ENCODE results near the gene CDC123.
"Not testable (repeated sequence)": the region's sequence is repeated elsewhere in the genome, so short reads cannot be mapped to it uniquely, and the experiment has no call there.

The CDC123 gene

DNA sequence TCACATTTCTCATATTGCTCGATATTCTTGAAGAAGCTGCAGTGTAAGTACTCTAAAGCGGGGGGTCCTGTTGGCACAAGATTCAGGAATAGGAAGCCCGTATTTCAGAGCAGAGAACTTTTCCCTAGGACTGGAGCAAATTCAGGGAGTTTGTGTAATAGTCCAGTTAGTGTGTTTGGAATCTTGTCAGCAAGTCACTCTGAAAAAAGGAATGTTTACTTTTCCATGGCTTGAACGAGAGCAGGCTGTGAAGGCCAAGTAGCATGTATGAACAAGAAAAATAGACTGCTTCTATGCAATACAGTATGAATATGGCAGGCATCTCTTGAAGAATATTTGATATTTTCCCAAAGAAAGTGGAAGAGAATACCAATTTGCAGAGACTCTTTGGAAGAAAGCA lies 39.8 kb downstream of the CDC123 start:
- DNase-seq (ENCODE audit: low spot score), result no peak

DNA sequence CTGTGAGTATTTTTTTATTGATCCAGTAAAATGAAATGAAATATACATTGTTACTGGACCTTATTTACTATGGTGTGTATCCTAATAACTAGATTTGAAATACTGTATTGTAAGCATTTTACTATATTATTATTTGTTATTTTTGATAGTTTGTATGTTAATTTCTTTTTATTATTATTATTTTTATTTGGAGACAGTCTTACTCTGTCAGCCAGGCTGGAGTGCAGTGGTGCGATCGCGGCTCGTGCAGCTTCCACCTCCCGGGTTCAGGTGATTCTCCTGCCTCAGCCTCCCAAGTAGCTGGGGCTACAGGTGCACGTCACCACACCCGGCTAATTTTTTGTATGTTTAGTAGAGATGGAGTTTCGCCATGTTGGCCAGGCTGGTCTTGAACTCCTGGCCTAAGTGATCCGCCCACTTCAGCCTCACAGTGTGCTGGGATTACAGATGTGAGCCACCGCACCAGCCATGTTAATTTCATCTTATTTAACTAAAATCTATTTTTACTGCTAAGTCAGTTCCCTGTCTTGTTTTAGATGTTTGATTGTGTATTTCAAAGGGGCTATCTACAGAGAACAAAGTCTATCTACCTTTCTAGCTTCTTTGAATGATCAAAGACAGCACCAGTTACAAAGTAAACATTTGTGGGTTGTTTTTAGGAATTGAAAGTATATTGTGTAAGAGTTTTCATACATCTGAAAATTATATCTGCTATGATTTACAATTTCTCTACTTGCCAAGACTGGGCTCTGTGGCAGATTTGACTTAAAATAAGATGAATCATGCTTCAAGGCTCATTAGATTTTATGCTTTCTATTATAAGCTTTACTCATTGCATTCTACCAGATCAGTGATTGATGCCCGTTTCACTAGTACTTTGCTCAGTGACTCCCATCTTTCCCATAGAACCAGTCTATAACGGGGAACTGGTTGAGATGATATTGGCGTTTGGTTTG lies 41.6 kb downstream of the CDC123 start:
- DNase-seq (ENCODE audit: low spot score), result no peak

DNA sequence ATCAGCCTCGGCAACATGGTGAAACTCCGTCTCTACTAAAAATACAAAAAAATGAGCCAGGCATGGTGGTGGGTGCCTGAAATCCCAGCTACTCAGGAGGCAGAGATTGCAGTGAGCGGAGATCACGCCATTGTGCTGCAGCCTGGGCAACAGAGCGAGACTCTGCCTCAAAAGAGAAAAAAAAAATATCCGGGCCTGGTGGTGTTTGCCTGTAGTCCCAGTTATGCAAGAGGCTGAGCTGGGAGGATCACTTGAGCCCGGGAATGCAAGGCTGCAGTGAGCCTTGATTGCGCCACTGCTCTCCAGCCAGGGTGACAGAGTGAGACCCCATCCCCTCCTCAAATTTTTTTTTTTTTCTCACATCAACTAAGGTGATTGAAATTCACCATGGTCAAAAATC lies 42.8 kb downstream of the CDC123 start:
- DNase-seq (ENCODE audit: low spot score), result no peak

DNA sequence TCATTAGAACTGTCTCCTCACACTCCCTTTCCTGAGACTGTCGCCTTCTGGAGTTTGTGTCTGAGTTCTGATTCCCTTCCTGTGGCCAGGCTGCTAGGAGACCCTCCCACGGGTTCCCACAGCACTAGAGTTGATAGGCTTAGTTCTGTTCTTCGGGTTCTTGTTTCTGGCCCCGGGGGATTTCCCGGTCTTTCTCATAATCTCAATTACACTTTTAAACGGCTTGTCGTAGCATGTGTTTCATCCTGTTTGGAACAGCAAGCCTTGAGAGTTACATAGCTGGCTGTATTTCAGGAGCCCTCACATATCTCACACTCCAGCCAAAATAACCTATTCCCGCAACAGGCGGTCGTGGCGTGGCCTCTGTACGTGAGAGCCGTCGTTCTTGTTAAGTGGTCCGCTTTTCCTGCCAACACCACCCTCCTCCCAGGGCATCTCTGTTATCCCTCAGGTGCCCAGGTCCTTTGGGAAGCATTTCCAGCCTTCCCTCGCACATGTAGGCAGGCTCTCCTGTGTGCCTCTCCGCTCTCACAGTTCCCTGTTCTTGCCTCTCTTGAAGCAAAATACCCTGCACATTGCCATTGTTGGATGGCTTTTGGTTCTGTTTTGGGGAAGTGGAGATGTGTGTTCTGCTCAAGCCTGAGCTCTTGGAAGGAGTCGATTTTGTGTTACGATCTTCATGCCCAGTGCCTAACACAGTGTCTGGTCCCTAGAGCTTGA lies 46.0 kb downstream of the CDC123 start:
- no peak for DNase-seq (ENCODE audit: low spot score)

DNA sequence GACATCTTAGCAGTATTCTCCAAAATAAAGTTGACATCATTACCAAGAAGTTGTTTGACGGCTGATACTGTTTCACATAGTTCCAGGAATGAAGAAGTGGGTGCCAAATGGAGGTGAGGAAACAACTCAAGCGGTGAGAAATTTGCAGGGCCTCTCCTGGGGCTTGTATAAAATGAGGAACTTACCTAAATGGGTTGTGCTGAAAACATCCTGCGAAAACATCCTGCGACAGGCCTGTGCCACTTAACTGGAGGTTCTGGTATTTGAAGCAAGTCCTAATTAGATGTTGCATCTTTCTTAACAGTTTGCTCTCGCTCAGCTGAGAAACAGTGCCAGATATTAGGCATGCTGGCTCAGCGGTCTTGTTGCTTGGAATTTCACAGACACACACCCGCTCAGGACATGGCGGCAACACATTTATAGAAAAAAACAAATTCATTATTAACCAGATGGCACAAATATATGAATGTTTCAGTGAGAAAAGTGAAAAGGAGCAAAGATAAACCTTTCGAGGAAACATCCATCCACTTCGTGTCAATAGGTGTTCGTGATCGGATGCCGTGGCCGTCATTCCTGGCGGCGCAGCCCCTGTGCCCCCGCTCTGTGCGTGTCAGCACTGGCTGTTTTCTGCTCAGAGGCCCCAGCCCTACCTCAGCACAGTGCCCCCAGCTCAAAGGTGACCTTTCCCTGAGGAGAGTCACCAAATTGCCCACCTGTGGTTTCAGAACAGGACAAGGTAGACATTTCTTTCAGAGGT lies 48.1 kb downstream of the CDC123 start:
- DNase-seq (ENCODE audit: low spot score), result peak; percentile 56

DNA sequence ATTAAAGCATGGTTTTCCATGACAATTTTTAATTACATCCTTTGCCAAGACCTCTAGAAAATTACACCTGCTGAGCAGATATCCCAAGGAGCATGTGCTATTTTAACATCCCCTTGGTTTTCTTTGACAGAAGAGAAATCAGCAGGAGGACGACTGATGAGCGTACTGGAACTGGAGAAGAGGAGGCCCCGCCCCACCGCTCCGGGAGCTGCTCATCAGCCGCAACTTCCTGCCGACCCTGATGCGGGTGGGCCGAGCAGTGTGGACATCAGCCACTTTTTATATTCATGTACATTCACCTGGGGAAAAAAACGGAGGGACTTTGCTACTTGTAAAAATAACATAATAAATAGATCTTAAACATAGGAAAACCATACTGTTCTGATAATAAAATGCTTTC lies 54.2 kb downstream of the CDC123 start:
- no peak for DNase-seq (ENCODE audit: low spot score)

DNA sequence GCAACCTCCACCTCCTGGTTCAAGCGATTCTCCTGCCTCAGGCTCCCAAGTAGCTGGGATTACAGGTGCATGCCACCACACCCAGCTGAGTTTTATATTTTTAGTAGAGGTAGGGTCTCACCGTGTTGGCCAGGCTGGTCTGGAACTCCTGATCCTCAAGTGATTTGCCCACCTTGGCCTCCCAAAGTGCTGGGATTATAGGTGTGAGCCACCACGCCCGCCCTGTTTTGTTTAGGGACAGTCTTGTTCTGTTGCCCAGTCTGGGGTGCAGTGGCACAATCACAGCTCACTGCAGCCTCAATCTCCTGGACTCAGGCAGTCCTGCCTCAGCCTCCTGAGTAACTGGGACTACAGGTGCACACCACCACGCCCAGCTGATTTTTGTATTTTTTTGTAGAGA lies 54.7 kb downstream of the CDC123 start:
- not testable (repeated sequence) for DNase-seq (ENCODE audit: low spot score)

DNA sequence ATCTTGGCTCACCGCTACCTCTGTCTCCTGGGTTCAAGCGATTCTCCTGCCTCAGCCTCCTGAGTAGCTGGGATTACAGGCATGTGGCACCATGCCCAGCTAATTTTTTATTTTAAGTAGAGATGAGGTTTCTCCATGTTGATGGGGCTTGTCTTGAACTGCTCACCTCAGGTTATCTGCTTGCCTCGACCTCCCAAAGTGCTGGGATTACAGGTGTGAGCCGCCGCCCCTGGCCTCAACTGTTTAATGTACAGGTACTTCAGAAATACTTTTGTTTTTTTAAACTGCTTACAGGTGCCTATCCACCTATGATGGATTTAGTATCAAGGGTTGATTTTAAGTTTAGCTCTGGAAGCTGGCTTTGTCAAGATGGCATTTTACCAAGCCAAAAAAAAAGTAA lies 55.6 kb downstream of the CDC123 start:
- no peak for DNase-seq (ENCODE audit: low spot score)

DNA sequence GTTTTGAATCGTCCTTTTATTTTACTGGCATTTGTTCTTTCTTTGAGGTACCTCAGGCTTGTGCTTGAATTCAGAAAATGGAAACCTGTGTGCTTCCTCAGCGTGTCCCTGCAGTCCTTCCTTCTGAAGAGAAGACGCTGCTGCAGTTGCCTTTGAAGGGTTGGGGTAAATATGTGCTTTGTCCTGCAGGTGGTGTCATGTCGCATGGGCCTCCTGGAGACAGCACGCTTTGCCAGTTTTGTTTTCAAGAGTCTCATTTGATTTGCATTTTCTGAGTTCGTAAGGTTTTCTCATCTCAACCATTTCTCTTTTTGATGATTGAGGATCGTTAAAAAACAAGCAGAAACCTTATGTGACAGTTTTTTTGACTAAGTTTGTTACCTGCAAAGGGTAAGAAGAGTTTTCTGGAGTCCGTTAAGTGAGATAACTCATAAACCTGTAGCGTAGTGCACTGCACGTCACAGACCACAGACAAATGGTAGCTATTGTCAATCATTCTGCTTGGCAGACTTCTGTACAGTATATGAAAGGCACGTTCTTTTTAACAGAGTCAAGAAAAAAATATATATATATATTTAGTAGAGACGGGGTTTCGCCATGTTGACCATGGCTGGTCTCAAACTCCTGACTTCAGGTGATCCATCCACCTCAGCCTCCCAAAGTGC lies 57.0 kb downstream of the CDC123 start:
- DNase-seq (ENCODE audit: low spot score), result no peak

DNA sequence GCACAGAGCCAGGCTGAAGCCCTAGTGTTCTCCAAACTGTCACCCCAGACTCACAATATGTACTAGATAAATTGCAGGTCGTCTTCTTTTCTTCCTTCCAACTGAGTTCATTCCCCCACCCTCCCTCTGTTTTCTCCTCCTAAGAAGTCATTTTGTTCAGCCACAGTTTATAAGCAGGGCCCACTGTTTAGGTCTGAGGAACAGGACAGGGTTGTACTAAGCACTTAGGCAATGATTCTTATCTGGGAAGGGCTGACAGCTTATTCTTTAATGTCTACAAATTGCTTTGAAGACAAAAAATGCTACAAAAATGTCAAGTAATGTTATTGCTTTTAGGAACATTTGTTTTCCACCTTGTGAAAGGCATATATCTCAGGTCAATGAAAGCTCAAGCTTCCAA lies 59.1 kb downstream of the CDC123 start:
- no peak for DNase-seq (ENCODE audit: low spot score)

DNA sequence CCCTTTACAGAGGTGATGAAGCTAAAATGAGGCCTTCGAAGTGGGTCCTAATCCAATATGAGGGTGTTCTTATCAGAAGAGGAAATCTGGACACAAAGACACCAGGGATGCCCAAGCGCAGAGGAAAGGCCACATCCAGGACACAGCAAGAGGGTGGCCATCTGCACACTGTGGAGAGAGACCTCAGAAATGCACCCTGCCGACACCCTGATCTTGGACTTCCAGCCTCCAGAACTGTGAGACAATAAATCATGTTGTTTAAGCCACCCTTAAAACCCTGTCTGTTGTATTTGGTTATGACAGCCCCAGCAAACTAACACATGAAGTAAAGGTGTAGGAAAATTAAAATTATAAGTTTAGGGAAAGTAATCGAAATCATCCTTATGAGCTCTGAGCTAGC lies 64.0 kb downstream of the CDC123 start:
- DNase-seq (ENCODE audit: low spot score), result no peak

DNA sequence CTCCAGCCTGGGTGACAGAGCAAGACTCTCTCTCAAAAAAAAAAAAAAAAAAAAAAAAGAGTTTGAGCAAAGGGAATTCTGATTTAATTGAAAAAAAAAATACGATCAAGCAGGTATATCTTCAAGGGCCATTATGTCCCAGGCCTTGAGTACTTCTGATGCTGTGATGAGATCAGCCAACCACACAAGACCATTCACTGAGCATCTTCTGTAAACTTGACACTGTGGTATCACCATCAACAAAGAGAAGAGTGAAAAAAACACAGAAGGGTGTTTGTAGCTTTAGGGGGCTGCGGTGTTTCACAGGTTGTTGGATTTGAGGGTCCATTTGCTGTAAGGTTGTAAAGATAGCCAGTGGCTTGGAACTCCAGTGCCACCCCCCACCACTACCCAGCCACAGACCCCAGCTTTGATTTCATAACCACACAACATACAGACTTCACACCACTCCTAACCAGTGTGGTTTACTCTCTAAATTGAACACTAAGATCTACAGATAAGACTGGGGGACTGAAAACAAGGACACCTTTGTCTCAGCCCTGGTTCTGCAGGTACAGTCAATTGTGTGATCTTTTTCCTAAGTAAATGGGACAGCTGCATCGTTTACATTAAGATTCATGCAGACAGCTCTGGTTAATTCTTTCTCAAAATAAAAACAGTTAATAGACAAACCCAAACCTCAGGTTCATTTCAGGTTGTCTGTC lies 66.4 kb downstream of the CDC123 start:
- no peak for DNase-seq (ENCODE audit: low spot score)

DNA sequence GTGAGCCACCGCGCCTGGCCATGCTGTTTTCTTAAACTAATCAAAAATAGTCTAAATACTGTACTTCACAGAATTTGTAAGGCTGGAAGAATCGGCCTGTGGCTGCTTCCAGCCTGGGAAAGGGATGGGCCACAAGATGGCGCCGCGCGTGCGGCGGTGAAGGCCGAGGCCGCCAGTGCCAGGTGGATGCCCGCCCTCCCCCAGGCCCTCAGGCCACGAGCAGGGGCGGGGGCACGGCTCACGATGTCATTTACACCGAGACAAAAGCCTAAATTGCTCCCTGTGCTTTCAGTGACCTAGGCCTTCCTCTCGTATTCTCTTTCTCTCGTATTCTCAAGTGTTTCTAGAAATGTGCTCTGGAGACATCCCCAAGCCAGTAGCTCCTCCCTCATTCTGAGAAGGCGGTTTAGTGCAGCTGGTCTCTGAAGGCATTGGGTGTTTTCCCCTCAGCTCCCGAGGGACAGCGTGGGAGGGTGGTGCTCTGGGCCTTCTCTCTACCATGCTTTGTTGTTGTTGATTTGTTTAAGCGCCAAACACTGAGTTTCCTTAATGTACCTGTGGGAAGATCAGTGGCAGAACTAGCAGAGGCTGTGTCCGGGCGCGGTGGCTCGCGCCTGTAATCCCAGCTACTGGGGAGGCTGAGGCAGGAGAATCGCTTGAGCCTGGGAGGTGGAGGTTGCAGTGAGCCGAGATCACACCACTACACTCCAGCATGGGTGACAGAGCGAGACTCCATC lies 68.4 kb downstream of the CDC123 start:
- peak; percentile 83 for DNase-seq (ENCODE audit: low spot score)

DNA sequence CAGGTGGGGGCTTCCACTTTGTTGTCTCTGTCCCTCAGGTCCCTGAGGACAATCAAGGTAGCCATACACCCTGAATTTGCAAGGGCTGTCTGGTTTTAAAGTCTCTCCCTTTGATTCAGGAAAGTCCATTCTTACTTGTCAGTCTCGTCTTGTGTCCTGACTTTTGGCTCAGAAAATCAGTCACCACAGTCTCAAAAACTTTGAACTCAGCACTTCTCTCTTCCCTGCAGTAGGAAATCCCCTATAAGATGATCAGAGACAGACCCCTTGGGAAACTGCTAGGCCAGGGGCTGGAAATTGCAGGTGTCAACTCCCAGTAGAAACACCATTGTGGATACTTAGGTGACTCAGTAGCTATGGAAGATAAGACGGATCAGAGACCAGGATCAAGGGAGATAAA lies 73.1 kb downstream of the CDC123 start:
- DNase-seq (ENCODE audit: low spot score), result no peak

DNA sequence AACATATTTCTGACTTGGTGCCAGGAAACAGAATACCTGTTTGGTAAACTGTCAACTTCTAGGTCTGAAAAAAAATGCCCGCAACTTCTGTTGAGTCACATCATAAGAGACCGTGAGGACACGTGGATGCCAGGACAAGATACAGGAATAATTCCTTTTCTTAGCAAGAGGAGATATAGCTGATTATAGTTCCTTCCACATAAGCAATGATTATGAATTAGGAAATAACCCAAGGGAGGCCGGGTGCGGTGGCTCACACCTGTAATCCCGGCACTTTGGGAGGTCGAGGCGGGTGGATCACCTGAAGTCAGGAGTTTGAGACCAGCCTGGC lies 75.2 kb downstream of the CDC123 start:
- DNase-seq (ENCODE audit: low spot score), result no peak

DNA sequence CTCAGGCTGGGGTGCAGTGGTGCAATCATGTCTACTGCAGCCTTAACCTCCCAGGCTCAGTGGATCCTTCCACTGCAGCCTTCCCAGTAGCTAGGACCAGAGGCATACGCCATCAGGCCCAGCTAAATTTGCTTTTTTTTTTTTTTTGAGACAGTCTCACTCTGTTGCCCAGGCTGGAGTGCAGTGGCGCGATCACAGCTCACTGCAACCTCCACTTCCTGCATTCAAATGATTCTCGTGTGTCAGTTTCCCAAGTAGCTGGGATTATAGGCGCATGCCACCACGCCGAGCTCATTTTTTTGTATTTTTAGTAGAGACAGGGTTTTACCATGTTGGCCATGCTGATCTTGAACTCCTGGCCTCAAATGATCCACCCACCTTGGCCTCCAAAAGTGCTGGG lies 81.9 kb downstream of the CDC123 start:
- DNase-seq (ENCODE audit: low spot score), result not testable (repeated sequence)

DNA sequence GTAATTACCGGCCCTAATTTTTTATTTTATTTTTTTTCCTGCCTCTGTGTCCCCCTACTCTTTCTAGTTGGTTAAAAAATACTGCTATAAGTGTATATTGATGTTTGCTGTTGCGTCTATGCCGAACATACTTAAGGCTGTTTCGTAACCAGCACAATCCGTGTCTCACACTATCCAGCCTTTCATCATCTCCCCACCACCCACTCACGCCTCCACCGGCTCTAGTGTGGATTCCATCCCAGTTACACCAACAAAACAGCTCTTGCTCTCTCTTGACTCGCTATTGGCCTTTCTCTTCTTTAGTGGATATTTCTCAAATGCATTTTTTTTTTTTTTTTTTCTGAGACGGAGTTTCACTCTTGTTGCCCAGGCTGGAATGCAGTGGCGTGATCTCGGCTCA lies 83.3 kb downstream of the CDC123 start:
- DNase-seq (ENCODE audit: low spot score), result peak; percentile 31

DNA sequence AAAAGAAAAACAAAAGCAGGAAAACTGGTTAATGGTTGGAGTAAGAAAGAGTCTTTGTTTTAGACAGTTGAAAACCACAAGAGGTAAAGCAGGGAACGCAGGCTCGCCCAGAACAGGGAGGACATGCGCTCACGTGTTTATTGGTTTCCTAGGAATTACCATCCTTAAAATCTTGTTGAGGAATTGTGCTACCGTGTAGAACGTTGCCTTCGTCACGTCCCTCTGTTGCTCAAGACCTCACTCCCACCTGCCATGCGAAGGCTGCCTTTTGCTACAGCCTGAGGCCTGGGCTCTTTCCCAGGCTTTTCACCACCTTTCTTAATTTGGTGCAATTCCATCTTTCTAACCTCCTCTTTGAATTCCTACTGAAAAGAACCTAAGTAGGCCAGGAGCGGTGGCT lies 91.8 kb downstream of the CDC123 start:
- DNase-seq (ENCODE audit: low spot score), result no peak

DNA sequence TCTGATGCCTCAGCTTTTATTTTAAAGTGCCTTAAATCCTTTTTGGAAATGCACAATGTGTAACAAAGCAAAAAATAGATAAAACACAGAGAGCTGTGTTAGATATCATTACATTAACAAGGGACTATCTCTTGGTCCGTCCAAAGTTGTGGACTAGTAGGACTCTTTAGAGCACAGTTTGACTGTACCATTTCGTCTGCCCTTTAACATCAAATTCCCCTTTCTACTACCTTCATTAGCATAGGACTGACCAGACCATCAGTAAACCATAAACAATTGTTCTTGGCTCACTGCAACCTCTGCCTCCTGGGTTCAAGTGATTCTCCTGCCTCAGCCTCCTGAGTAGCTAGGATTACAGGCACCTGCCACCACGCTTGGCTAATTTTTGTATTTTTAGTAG lies 101.8 kb downstream of the CDC123 start:
- not testable (repeated sequence) for DNase-seq (ENCODE audit: low spot score)

DNA sequence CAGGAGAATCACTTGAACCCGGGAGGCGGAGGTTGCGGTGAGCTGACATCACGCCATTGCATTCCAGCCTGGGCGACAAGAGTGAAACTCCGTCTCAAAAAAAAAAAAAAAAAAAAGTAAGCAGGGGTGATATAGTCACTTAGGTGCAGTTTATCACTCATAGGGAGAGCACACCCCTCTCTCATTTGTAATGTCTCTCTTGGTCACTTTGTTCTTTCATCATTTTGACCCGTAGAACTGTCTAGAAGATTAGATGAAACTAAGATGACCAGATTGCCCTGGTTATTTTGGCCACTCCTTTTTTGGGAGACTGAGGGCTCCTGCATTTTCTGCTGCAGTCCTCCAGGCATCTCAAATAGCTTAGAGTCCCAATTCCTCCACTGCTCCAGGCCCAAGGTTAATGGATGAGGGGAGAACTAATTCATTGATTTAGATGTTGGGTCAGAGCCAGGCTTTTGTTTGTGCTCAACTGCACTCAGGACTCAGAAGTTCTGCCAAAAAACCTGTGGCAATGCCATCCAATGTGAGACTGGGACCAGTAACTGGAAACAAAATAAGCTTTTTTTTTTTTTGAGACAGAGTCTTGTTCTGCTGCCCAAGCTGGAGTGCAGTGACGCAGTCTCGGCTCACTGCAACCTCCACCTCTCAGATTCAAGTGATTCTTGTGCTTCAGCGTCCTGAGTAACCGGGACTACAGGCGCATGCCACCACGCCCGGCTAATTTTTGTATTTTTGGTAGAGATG lies 103.4 kb downstream of the CDC123 start:
- DNase-seq (ENCODE audit: low spot score), result peak; percentile 35
